ENCODE data around the gene HIPK1. TPM values are rescaled to one million over a fixed set of nuclear protein-coding genes. Genes with fewer than 3 reads are reported as not detected.

The HIPK1 gene
- total and polyA plus RNA-seq, 3 donors from 2014 or later: 102 to 128 (median 116) TPM

DNA sequence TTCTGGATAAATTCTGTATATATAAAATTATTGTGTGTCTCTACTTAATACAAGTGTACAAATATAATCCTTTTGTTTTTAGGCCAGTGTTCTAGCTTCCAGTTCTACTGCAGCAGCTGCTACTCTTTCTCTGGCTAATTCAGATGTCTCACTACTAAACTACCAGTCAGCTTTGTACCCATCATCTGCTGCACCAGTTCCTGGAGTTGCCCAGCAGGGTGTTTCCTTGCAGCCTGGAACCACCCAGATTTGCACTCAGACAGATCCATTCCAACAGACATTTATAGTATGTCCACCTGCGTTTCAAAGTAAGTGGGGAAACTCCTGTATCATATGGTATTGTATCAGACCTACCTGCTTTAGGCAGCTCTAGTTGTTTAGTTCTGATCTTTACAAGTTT lies 28.9 kb downstream of the HIPK1 start:
- Histone ChIP-seq H3K9me3 (no peaks in the 10 kb centered on the region), H3K4me3 (no peak overlapping the region), H3K27ac (no peak overlapping the region), H3K4me1 (no peaks in the 10 kb centered on the region), H3K27me3 (no peaks in the 10 kb centered on the region), H3K36me3 (ENCODE audit: low read depth, missing control alignments) (no peaks in the 10 kb centered on the region)
- no peak for DNase-seq
- no peak for TF ChIP-seq POLR2A (IDR thresholded peaks at IDR 0.05)
- 77 to 79% methylated on average over 1 of the region's 1 CpG for WGBS, 2 donors
- intact Hi-C loops (cut with DNase I; ENCODE audit: low total_unique reads): no loop called here

DNA sequence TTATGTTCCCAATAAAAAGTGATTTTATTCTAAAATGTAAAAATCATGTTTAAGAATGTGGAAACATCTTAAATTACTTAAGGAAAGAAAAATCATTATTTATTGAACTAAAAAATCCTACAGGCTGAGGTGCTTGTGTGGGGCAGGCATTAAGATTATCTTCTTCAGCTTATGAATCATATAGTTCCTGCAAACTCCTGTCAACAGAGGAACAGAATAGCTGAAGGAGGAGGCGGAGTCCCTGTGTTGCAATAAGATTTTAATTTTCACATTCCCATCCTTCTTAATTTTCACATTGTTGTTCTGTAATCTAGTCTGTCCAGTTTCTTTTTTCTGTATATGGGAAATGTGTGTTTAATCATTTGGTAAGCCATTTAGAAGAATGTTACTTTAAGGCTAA lies 29.6 kb downstream of the HIPK1 start:
- no peaks in the 10 kb centered on the region for H3K27me3 ChIP-seq
- no peak overlapping the region for H3K27ac ChIP-seq
- H3K4me1 ChIP-seq: no peaks in the 10 kb centered on the region
- no peak for TF ChIP-seq POLR2A (IDR thresholded peaks at IDR 0.05)
- TF ChIP-seq, protein P1, sequence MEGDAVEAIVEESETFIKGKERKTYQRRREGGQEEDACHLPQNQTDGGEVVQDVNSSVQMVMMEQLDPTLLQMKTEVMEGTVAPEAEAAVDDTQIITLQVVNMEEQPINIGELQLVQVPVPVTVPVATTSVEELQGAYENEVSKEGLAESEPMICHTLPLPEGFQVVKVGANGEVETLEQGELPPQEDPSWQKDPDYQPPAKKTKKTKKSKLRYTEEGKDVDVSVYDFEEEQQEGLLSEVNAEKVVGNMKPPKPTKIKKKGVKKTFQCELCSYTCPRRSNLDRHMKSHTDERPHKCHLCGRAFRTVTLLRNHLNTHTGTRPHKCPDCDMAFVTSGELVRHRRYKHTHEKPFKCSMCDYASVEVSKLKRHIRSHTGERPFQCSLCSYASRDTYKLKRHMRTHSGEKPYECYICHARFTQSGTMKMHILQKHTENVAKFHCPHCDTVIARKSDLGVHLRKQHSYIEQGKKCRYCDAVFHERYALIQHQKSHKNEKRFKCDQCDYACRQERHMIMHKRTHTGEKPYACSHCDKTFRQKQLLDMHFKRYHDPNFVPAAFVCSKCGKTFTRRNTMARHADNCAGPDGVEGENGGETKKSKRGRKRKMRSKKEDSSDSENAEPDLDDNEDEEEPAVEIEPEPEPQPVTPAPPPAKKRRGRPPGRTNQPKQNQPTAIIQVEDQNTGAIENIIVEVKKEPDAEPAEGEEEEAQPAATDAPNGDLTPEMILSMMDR (IDR thresholded peaks at IDR 0.05): no peak
- intact Hi-C loops (cut with DNase I; ENCODE audit: low total_unique reads): no loop called here
- H3K9me3 ChIP-seq: no peaks in the 10 kb centered on the region
- H3K4me3 ChIP-seq: no peak overlapping the region
- H3K36me3 ChIP-seq (ENCODE audit: low read depth, missing control alignments): no peaks in the 10 kb centered on the region
- WGBS, 2 donors: 78 to 92% methylated on average over 1 of the region's 1 CpG
- DNase-seq: no peak

DNA sequence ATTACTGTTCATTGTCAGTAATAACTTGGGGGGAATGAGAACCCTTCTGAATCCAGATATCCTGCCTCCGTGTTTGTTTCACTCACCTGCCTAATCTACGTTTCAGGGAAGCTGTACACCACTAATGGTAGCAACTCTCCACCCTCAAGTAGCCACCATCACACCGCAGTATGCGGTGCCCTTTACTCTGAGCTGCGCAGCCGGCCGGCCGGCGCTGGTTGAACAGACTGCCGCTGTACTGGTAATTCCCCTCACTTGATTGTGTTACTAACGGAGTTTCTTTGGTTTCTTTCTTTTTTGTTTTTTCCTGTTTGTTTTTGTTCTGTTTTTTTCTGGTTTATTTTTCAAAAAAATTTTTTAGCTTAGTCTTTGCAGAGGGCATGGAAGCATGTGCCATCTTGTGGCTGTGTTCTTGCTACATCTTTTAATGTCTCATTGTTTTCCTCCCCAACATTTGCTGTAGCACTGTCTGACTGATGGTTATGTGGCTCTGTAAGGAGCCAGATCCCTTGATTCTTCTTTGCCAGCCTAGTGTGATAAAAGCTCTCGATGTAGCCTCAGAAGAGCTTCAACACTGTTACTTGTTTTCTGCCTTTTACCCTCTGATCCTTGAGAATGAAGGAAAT lies 34.3 kb downstream of the HIPK1 start:
- Histone ChIP-seq H3K9me3 (no peaks in the 10 kb centered on the region), H3K36me3 (ENCODE audit: low read depth, missing control alignments) (no peaks in the 10 kb centered on the region), H3K4me3 (no peak overlapping the region), H3K27ac (no peak overlapping the region), H3K27me3 (no peaks in the 10 kb centered on the region), H3K4me1 (peaks cover 11% of the 10 kb centered on the region)
- no peak for TF ChIP-seq POLR2A (IDR thresholded peaks at IDR 0.05)
- intact Hi-C loops (cut with DNase I; ENCODE audit: low total_unique reads): no loop called here
- DNase-seq: no peak
- 85 to 87% methylated on average over 12 of the region's 12 CpGs for WGBS, 2 donors

DNA sequence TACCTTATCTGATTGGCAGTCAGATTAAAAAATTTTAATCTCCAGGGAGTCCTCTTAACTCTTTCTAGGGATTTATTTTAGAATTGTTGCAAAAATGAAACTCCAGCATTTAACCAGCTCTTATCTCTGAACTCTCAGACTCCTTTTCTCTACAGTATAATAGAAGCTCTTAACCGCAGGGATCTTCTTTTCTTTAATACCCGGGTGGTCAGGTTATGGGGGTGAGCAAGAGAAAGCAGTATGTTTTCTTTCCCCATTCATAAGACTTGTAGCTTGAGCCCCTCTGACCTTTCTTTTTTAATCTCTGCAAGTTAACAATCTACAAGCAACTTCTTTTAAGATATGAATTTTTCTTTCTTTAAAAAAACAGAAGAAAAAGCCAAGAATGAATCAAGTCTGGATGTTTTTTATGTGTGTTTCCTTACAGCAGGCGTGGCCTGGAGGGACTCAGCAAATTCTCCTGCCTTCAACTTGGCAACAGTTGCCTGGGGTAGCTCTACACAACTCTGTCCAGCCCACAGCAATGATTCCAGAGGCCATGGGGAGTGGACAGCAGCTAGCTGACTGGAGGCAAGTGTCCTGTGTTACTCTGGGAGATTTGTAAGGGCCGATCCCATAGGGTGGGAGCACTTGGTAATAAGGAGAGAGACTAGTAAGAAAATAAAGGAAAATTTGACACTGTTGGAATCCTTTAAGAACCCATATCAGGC lies 36.7 kb downstream of the HIPK1 start:
- Histone ChIP-seq H3K27ac (peak overlapping the region in 1 of 2 donors; percentile 55), H3K4me1 (peaks cover 11% of the 10 kb centered on the region), H3K9me3 (no peaks in the 10 kb centered on the region), H3K4me3 (no peak overlapping the region), H3K27me3 (no peaks in the 10 kb centered on the region), H3K36me3 (ENCODE audit: low read depth, missing control alignments) (no peaks in the 10 kb centered on the region)
- DNase-seq: no peak
- intact Hi-C loops (cut with DNase I; ENCODE audit: low total_unique reads): no loop called here
- 70 to 72% methylated on average over 4 of the region's 4 CpGs for WGBS, 2 donors
- TF ChIP-seq POLR2A (IDR thresholded peaks at IDR 0.05): no peak
- TF ChIP-seq, protein P1 (IDR thresholded peaks at IDR 0.05): no peak

DNA sequence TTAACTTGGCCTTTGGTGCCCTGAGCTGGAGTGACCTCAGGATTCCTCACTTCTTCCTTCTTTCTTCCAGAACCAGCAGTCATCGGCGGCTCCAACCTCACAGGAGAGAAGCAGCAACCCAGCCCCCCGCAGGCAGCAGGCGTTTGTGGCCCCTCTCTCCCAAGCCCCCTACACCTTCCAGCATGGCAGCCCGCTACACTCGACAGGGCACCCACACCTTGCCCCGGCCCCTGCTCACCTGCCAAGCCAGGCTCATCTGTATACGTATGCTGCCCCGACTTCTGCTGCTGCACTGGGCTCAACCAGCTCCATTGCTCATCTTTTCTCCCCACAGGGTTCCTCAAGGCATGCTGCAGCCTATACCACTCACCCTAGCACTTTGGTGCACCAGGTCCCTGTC lies 43.8 kb downstream of the HIPK1 start:
- 90 to 97% methylated on average over 7 to 9 of the region's 9 CpGs for WGBS, 2 donors
- intact Hi-C loops (cut with DNase I; ENCODE audit: low total_unique reads): no loop called here
- TF ChIP-seq POLR2A (IDR thresholded peaks at IDR 0.05): no peak
- TF ChIP-seq, protein P1 (IDR thresholded peaks at IDR 0.05): no peak

More for the DNA sequence above, 43.8 kb downstream of the HIPK1 start:
- DNase-seq: no peak
- Histone ChIP-seq H3K9me3 (no peaks in the 10 kb centered on the region), H3K36me3 (ENCODE audit: low read depth, missing control alignments) (no peaks in the 10 kb centered on the region), H3K27me3 (no peaks in the 10 kb centered on the region), H3K4me3 (no peak overlapping the region), H3K4me1 (peaks cover 15% of the 10 kb centered on the region), H3K27ac (no peak overlapping the region)

All from testis (tissue), 3 donors.